BJ (cell line): ENCODE measurements around the gene SRSF8. TPM values are rescaled to one million over a fixed set of nuclear protein-coding genes. Genes with fewer than 3 reads are reported as not detected.

ENCODE experiments used
- CTCF ChIA-PET: fragments of 350-600 bp; formaldehyde crosslinking; extraction: SDS; loops from one replicate; lab custom pipeline; 2021; ENCODE audit warnings: antibody characterized with exemption, inconsistent platforms; lab: Yijun Ruan, JAX
- POLR2A ChIA-PET: fragments of 300-600 bp; sonication (Branson Sonifier 250); formaldehyde crosslinking; extraction: SDS; loops from one replicate; lab custom pipeline; 2021; ENCODE audit warnings: antibody characterized with exemption; lab: Charles Lee
- DNase-seq: peaks from one replicate; pipeline ENCODE4 v3.0.0-alpha.2; 2011; ENCODE audit warnings: low read depth
- H3K27me3 ChIP-seq: 2 replicates; pipeline ENCODE4 v1.6.0; 2011; ENCODE audit warnings: low read length; ENCODE audit not compliant: control insufficient read depth, insufficient read depth
- H3K36me3 ChIP-seq: 2 replicates; pipeline ENCODE4 v1.5.1; 2011; ENCODE audit warnings: low read length; ENCODE audit not compliant: control insufficient read depth, insufficient read depth
- H3K4me3 ChIP-seq: 2 replicates; pipeline ENCODE4 v1.5.1; 2011; ENCODE audit warnings: low read depth, mild to moderate bottlenecking, control low read depth, low read length
- CTCF ChIP-seq: IDR thresholded peaks from 2 replicates; pipeline ENCODE4 v1.5.1; 2011; ENCODE audit warnings: low read depth, mild to moderate bottlenecking, control low read depth, inconsistent platforms, low read length, moderate library complexity; ENCODE audit not compliant: insufficient read depth
- polyA plus RNA-seq: library from polyadenylated mRNA; depleted of rRNA; stranded (reverse); fragments of >200 nt; gene quantifications from 2 replicates; pipeline ENCODE4 v1.2.3, GENCODE V29; 2011

Gene SRSF8
- polyA plus RNA-seq, 1 experiment, result 18.9 TPM

DNA sequence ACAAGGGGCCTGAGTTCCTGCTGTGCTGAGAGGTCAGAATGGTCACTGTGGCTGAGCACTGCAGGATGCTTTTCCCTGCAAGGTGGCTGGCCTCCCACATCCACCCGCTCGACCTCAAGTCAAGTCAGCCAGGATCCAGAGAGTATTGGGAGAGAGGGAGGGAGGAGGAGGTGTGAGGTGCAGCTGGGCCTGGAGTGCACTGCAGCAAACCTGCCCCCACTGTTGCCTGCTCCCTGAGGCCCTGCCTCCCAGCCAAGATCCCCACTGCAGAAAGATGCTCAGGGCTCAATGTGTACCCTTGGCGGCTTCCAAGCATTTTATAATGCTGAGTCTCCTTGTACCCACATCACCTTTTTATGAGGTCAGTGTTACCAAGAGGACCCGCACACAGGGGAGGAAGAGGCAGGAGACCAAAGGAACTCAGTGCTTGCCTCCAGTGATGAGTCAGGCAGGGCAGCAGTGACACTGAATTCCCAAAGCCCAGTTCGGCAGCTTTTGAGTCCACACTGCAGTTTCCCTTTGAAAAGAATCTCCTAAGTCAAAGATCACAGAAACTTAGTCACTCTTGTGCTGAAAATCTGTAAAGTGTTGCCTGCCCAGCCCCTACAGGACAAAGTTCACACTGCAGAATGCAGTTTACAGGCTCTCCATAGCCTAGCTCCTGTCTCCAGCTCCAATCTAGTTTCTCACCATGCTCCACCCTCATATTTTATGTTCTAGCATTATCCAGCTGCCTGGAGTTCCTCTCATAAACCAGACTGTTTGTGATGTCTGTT lies 26.0 kb downstream of the SRSF8 start:
- Histone ChIP-seq H3K4me3 (no peak overlapping the region), H3K27me3 (no peaks in the 10 kb centered on the region), H3K36me3 (no peaks in the 10 kb centered on the region)
- peak; percentile 62 for TF ChIP-seq CTCF
- ChIA-PET CTCF (interaction anchor here (0.7 to 7.0 kb wide), 7 partner anchors 9 to 670 kb away, joined by 3 to 59 read pairs (median 4); partner anchors contain the start of gene SRSF8), POLR2A (interaction anchor here (0.5 kb wide), 1 partner anchor 1020 kb away, joined by 3 read pairs; no protein-coding TSS in a partner anchor)
- no peak for DNase-seq

DNA sequence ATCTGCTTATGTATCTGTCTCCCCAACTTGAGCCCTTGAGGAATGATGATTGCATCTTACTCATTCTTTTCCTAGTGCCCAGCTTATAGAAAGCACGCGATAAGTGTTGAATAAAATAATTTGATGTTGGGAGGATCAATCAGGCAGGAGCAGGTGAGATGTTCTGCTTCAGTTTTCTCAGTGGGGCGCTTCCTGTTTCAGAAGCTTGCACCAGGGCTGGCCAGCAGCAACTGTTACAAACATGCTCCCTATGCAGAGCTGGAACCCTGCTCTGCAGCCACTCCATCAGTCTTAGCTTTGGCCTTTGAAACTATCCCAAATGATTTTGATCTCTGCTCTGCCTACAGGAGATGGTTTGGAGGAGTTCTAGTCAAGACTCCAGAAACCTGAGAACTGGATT lies 26.8 kb downstream of the SRSF8 start:
- TF ChIP-seq CTCF, result no peak
- DNase-seq, result no peak
- Histone ChIP-seq H3K27me3 (no peaks in the 10 kb centered on the region), H3K4me3 (no peak overlapping the region), H3K36me3 (no peaks in the 10 kb centered on the region)
- POLR2A ChIA-PET, result no interaction called here
- CTCF ChIA-PET, result interaction anchor here (0.5 to 7.0 kb wide), 8 partner anchors 9 to 669 kb away, joined by 3 to 59 read pairs (median 4); partner anchors contain the start of gene SRSF8

DNA sequence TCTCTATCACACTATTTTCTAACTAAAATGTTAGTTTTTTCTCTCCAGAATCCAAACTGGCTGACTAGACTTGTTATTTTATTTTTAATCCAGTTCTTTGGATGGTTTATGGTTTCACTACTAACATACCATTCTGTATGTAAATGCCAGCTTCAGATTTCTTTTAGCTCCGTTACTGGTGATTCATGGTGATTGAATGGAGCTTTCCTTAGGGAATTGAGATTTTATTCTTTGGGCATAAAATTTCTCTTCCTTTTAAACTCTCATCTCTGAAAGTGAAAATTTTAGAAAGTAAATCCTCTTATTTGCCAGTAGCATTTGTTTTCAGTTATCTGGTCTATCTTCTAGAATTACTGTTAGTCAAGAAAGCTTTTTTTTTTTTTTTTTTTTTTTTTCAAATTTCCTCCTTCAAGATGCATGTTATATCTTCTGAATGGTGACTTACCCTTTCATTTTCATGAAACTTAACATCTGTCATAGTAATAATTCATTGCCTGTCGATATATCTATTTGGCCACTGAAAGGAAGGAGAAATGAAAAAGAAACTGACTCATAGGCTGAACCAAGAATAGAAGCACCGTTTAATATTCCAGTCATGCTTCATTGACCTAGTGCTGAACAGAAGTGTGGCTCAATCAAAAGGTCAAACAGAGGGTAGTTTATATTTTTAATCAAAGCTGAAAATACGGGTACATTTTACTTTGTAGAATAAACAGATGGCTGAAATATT lies 29.3 kb downstream of the SRSF8 start:
- no peak for TF ChIP-seq CTCF
- POLR2A ChIA-PET, result no interaction called here
- no peak for DNase-seq
- H3K4me3 ChIP-seq, result no peak overlapping the region
- no peaks in the 10 kb centered on the region for H3K36me3 ChIP-seq
- CTCF ChIA-PET, result no interaction called here
- H3K27me3 ChIP-seq, result no peaks in the 10 kb centered on the region

- Histone ChIP-seq H3K4me3 (no peak overlapping the region), H3K36me3 (no peaks in the 10 kb centered on the region), H3K27me3 (no peaks in the 10 kb centered on the region)
- ChIA-PET CTCF (no interaction called here), POLR2A (no interaction called here)
- no peak for TF ChIP-seq CTCF
- DNase-seq, result no peak
Measured at GRCh38 chr11:95097209-95097608, 30.5 kb downstream of the SRSF8 start.

DNA sequence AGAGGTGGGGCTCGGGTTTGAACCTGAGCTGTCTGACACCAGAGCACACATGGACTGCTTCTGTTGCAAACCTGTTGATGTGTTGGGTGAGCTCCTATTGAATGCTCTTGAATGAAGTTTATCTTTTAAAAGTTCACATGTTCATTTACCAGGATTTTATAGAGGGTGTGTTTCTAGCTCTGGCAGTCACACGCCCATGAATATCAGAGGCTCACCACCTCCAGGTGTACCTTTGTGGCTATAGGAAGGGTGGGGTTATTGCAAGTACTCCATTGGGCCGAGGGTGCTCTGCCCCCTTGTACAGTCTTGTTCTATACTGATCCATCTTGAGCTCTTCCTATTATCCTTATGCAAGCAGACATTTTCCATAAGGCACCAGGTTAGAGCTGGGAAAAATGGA lies 32.1 kb downstream of the SRSF8 start:
- CTCF ChIA-PET, result interaction anchor here (1.4 kb wide), 1 partner anchor 10 kb away, joined by 4 read pairs; no protein-coding TSS in a partner anchor
- H3K36me3 ChIP-seq, result no peaks in the 10 kb centered on the region
- POLR2A ChIA-PET, result no interaction called here
- no peak for TF ChIP-seq CTCF
- no peak overlapping the region for H3K4me3 ChIP-seq
- no peak for DNase-seq
- no peaks in the 10 kb centered on the region for H3K27me3 ChIP-seq
